EH (cell line): ENCODE measurements around the gene TIAM2.

Source experiments
- DNase-seq: peaks from one replicate; pipeline ENCODE4 v3.0.0-alpha.2; 2015; ENCODE audit warnings: low read depth

TIAM2 gene

GRCh38 chr6:155297669-155298068, 302.6 kb downstream of the TIAM2 start:
- DNase-seq: no peak

- peak; percentile 74 for DNase-seq
These were observed 306.8 kb downstream of the TIAM2 start for GRCh38 chr6:155301867-155302266.

- peak; percentile 53 for DNase-seq
These were observed 308.3 kb downstream of the TIAM2 start for GRCh38 chr6:155303361-155303870.

- DNase-seq: no peak
These were observed 311.8 kb downstream of the TIAM2 start for GRCh38 chr6:155306958-155307357.
